Uterus (tissue), 2 donors: ENCODE results near the gene SGO1.

Experiments used
- CTCF ChIP-seq, 4 experiments: fragments of 200-600 bp in 2 of 4; fragments of 450-650 bp in 2 of 4; sonication (generic) in 2 of 4; IDR thresholded peaks; one replicate each; pipeline ENCODE4 v1.5.1; 2016 to 2019; ENCODE audit warnings: antibody characterized with exemption in 4 of 4, mild to moderate bottlenecking in 2 of 4, moderate library complexity in 1 of 4
- POLR2A ChIP-seq, 2 donors: fragments of 450-650 bp; IDR thresholded peaks; one replicate each; pipeline ENCODE4 v1.6.1; 2016; ENCODE audit warnings: antibody characterized with exemption in 2 of 2, mild to moderate bottlenecking in 1 of 2, moderate library complexity in 1 of 2

GRCh38 chr3:20201143-20201542 lies 15.1 kb upstream of the SGO1 start:
- TF ChIP-seq CTCF (IDR thresholded peaks at IDR 0.05) (no peak), POLR2A (IDR thresholded peaks at IDR 0.05) (no peak)
